PC-3 (cell line): ENCODE results near the gene PRPF40B. TPM values are rescaled to one million over a fixed set of nuclear protein-coding genes. Genes with fewer than 3 reads are reported as not detected.
"Not testable (repeated sequence)": the region's sequence is repeated elsewhere in the genome, so short reads cannot be mapped to it uniquely, and the experiment has no call there.

Experiments
- ATAC-seq: fragments of 200-7000 bp; cut with Tn5 transposase; 2 replicates; pipeline ENCODE4 v1.9.1; 2020; ENCODE audit warnings: mild to moderate bottlenecking, moderate library complexity
- BruUV-seq: library from RNA; stranded (reverse); fragments of 400-500 nt; replicated peaks from 2 replicates; lab custom pipeline; 2021; lab: Mats Ljungman, UMichigan
- CTCF ChIA-PET: fragments of 300-600 bp; sonication (Branson Sonifier 250); formaldehyde crosslinking; loops from one replicate; lab custom pipeline; 2022; ENCODE audit warnings: antibody characterized with exemption; lab: Charles Lee
- POLR2A ChIA-PET: fragments of 300-600 bp; sonication (Branson Sonifier 250); formaldehyde crosslinking; loops from one replicate; lab custom pipeline; 2022; ENCODE audit warnings: antibody characterized with exemption; ENCODE audit not compliant: unreplicated experiment; lab: Charles Lee
- DNase-seq: peaks from one replicate; pipeline ENCODE4 v3.0.0-alpha.2; 2015
- H2AFZ ChIP-seq: fragments of 300-600 bp; sonication (generic); 2 replicates; pipeline ENCODE4 v1.6.0; 2016; ENCODE audit warnings: antibody characterized with exemption, low read length
- H3F3A ChIP-seq: fragments of 300-600 bp; sonication (generic); one replicate; pipeline ENCODE4 v1.6.0; 2017; ENCODE audit warnings: antibody characterized with exemption, low read length, control low read depth, mild to moderate bottlenecking; ENCODE audit not compliant: unreplicated experiment
- H3K27ac ChIP-seq: fragments of 300-600 bp; sonication (generic); 2 replicates; pipeline ENCODE4 v1.5.1; 2016; ENCODE audit warnings: mild to moderate bottlenecking, low read length
- H3K27me3 ChIP-seq: fragments of 300-600 bp; sonication (generic); 2 replicates; pipeline ENCODE4 v1.6.1; 2016; ENCODE audit warnings: low read length, mixed read lengths
- H3K36me3 ChIP-seq: fragments of 300-600 bp; sonication (generic); 2 replicates; pipeline ENCODE4 v1.6.1; 2016; ENCODE audit warnings: low read depth, mixed run types, low read length, mixed read lengths
- H3K4me1 ChIP-seq: fragments of 300-600 bp; sonication (generic); 2 replicates; pipeline ENCODE4 v1.5.1; 2016; ENCODE audit warnings: low read length; ENCODE audit not compliant: insufficient read depth
- H3K4me2 ChIP-seq: fragments of 300-600 bp; sonication (generic); 2 replicates; pipeline ENCODE4 v1.6.0; 2016; ENCODE audit warnings: low read length
- H3K4me3 ChIP-seq: fragments of 300-600 bp; sonication (generic); 2 replicates; pipeline ENCODE4 v1.5.1; 2016; ENCODE audit warnings: mild to moderate bottlenecking, low read length, mixed read lengths
- H3K79me2 ChIP-seq: fragments of 300-600 bp; sonication (generic); 2 replicates; pipeline ENCODE4 v1.6.1; 2017; ENCODE audit warnings: low read length, mixed read lengths
- H3K9ac ChIP-seq: fragments of 300-600 bp; sonication (generic); 2 replicates; pipeline ENCODE4 v1.6.0; 2016; ENCODE audit warnings: mild to moderate bottlenecking, low read length
- H3K9me2 ChIP-seq: fragments of 300-600 bp; sonication (generic); replicated peaks from 2 replicates; pipeline ENCODE4 v1.6.1; 2016; ENCODE audit warnings: mixed run types, low read length, mixed read lengths
- H3K9me3 ChIP-seq: fragments of 300-600 bp; sonication (generic); 2 replicates; pipeline ENCODE4 v1.6.1; 2016; ENCODE audit warnings: low read length, mixed read lengths
- H4K20me1 ChIP-seq: fragments of 300-600 bp; sonication (generic); 2 replicates; pipeline ENCODE4 v1.6.1; 2016; ENCODE audit warnings: low read length, mixed read lengths
- EZH2 ChIP-seq: fragments of 300-600 bp; sonication (generic); IDR thresholded peaks from one replicate; pipeline ENCODE4 v1.6.1; 2017; ENCODE audit warnings: antibody characterized with exemption, mild to moderate bottlenecking, low read length; ENCODE audit not compliant: unreplicated experiment
- EZH2phosphoT487 ChIP-seq: fragments of 300-600 bp; sonication (generic); IDR thresholded peaks from 2 replicates; pipeline ENCODE4 v1.6.1; 2018; ENCODE audit warnings: mild to moderate bottlenecking, antibody characterized with exemption, low read length, borderline replicate concordance
- intact Hi-C: fragments of 100-400 bp; cut with micrococcal nuclease; formaldehyde crosslinking; loops from 2 replicates; pipeline ENCODE4 v1.9.0; 2023
- total RNA-seq: library from RNA; depleted of rRNA; stranded (reverse); fragments of >200 nt; gene quantifications from 2 replicates; pipeline ENCODE4 v1.2.3, GENCODE V29; 2014
- TF ChIP-seq, protein P1 (sequence below): fragments of 300-600 bp; sonication (generic); conservative IDR thresholded peaks from 2 replicates; pipeline ENCODE4 v1.5.1; 2017; ENCODE audit warnings: antibody characterized with exemption, low read depth, mild to moderate bottlenecking, low read length

PRPF40B gene
- total RNA-seq, 1 experiment from 2014 or later, result 17.7 TPM

DNA sequence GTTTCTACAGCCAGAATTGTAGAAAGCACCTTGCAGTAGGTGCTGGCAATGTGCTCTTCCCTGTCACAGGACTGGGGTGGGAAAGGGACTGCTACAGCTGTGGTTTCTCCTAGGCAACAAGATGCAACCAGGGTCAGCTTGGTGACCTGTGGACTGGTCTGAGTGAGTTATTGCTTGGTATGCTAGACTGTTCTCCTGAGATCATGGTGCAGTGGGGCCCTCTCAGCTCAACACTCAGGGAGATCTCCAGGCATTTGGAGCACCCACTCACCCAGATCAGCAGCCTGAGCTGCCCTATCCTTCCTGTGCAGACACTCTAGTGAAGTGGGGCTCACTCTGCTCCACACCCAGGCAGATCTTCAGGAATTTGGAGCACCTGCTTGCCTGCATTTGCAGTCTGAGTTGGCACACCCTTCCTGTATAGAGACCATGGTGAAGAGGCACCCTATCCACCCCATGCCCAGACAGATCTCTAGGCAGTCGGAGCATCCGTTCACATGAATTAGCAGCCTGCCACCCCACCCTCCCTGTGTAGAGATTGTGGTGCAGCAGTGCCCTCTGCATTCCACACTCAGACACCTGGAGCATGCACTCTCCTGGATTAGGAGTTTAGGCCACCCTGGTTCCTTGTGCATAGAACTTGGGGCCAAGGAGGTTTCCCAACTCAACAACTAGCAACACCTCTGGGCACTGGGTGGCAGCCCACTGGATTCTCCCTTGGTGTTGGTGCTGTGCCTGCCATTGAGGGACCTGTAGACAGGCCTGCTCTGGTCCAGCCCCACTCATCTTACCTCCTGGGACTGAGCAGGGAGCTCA, 14.1 kb upstream of the PRPF40B start:
- TF ChIP-seq, protein P1, sequence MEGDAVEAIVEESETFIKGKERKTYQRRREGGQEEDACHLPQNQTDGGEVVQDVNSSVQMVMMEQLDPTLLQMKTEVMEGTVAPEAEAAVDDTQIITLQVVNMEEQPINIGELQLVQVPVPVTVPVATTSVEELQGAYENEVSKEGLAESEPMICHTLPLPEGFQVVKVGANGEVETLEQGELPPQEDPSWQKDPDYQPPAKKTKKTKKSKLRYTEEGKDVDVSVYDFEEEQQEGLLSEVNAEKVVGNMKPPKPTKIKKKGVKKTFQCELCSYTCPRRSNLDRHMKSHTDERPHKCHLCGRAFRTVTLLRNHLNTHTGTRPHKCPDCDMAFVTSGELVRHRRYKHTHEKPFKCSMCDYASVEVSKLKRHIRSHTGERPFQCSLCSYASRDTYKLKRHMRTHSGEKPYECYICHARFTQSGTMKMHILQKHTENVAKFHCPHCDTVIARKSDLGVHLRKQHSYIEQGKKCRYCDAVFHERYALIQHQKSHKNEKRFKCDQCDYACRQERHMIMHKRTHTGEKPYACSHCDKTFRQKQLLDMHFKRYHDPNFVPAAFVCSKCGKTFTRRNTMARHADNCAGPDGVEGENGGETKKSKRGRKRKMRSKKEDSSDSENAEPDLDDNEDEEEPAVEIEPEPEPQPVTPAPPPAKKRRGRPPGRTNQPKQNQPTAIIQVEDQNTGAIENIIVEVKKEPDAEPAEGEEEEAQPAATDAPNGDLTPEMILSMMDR, result no peak
- TF ChIP-seq EZH2 (no peak), EZH2phosphoT487 (no peak)
- POLR2A ChIA-PET, result no interaction called here

DNA sequence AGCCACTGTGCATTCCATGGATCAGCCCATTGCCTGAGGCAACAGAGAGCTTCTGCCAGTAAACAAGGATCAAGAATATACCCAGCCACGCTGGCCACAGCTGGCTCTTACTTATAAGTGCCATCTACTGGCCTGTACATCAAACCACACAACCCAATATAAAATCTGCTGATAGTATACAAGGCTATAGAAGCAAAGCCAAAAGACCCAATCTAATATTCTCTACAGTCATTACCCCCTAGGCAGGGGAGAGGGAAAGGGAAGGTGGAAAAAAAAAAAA, 13.5 kb upstream of the PRPF40B start:
- no peaks in the 10 kb centered on the region for H3F3A ChIP-seq
- ChIA-PET POLR2A (no interaction called here), CTCF (interaction anchor here (0.6 kb wide), 1 partner anchor 27 kb away, joined by 3 read pairs; no protein-coding TSS in a partner anchor)
- DNase-seq (peak; percentile 54), ATAC-seq (peak; percentile 46; the same call in 1 of the 2 replicates)
- no peaks in the 10 kb centered on the region for H3K4me1 ChIP-seq
- no peak overlapping the region for H3K4me3 ChIP-seq
- no peaks in the 10 kb centered on the region for H3K27me3 ChIP-seq
- no peaks in the 10 kb centered on the region for H3K9me3 ChIP-seq
- TF ChIP-seq EZH2phosphoT487, result no peak
- TF ChIP-seq, protein P1, result peak; percentile 43
- intact Hi-C loops, result no loop called here
- no peaks in the 10 kb centered on the region for H3K9me2 ChIP-seq
- H3K4me2 ChIP-seq, result no peak overlapping the region
- no peak overlapping the region for H3K9ac ChIP-seq
- no peak overlapping the region for H2AFZ ChIP-seq
- no peaks in the 10 kb centered on the region for H4K20me1 ChIP-seq
- no peaks in the 10 kb centered on the region for H3K36me3 ChIP-seq
- no peak overlapping the region for H3K27ac ChIP-seq
- BruUV-seq, result no TSS peak
- no peaks in the 10 kb centered on the region for H3K79me2 ChIP-seq

More for the DNA sequence above, 14.1 kb upstream of the PRPF40B start:
- DNase-seq (no peak), ATAC-seq (no peak; the same call in 1 of the 2 replicates)
- no peak overlapping the region for H3K4me3 ChIP-seq
- H3K4me1 ChIP-seq, result no peaks in the 10 kb centered on the region
- H3K9ac ChIP-seq, result no peak overlapping the region
- H3F3A ChIP-seq, result no peaks in the 10 kb centered on the region
- no peaks in the 10 kb centered on the region for H3K79me2 ChIP-seq
- H3K9me3 ChIP-seq, result no peaks in the 10 kb centered on the region
- no TSS peak for BruUV-seq
- no peaks in the 10 kb centered on the region for H3K27me3 ChIP-seq
- no peaks in the 10 kb centered on the region for H3K9me2 ChIP-seq
- H3K27ac ChIP-seq, result no peak overlapping the region
- H4K20me1 ChIP-seq, result no peaks in the 10 kb centered on the region
- H3K4me2 ChIP-seq, result no peak overlapping the region
- H3K36me3 ChIP-seq, result no peaks in the 10 kb centered on the region
- no peak overlapping the region for H2AFZ ChIP-seq
- CTCF ChIA-PET, result interaction anchor here (0.6 kb wide), 1 partner anchor 28 kb away, joined by 3 read pairs; no protein-coding TSS in a partner anchor
- intact Hi-C loops, result no loop called here

DNA sequence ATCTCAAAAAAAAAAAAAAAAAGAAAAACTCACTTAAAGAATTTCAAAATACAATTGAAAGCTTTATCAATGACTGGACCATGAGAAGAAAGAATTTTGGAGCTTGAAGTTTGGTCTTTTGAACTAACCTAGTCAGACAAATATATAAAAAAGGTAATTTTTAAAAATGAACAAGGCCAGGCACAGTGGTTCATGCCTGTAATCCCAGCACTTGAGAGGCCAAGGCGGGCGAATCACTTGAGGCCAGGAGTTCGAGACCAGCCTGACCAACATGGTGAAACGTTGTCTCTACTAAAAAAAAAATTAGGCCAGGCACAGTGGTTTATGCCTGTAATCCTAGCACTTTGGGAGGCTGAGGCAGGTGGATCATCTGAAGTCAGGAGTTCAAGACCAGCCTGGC, 12.6 kb upstream of the PRPF40B start:
- DNase-seq, ATAC-seq, H3K4me2 ChIP-seq, H3K36me3 ChIP-seq, CTCF ChIA-PET, H3K9me2 ChIP-seq, H3K79me2 ChIP-seq, H3K27me3 ChIP-seq, H3K9ac ChIP-seq, H3K4me3 ChIP-seq, H2AFZ ChIP-seq, H3F3A ChIP-seq, H3K4me1 ChIP-seq, BruUV-seq, H3K27ac ChIP-seq, H3K9me3 ChIP-seq, intact Hi-C loops, H4K20me1 ChIP-seq, POLR2A ChIA-PET: not testable (repeated sequence)
